Epithelial cell of umbilical artery (primary cell): ENCODE measurements around the gene SQOR. TPM values are rescaled to one million over a fixed set of nuclear protein-coding genes. Genes with fewer than 3 reads are reported as not detected.

Experiments used
- total RNA-seq: library from RNA; depleted of rRNA; stranded (reverse); fragments of >200 nt; gene quantifications from 2 replicates; pipeline ENCODE4 v1.2.3, GENCODE V29; 2014

Gene SQOR
- total RNA-seq, result 19.2 and 29.6 TPM in 2 replicates

GRCh38 chr15:45634432-45635190 lies at the start of gene SQOR:
Gene SQOR (plus strand): TSS chr15:45635029. CDS start chr15:45658924, 23,895 bp downstream.

GRCh38 chr15:45587095-45587862 lies 47.5 kb upstream of the SQOR start, which contains the start of gene BLOC1S6:
Gene BLOC1S6 (plus strand): TSS chr15:45587379. CDS start chr15:45587444, 65 bp downstream.

Other genes with a start within 250 kb of the SQOR start
- 3.2 and 5.3 TPM in 2 replicates for gene SLC30A4, start 112.3 kb upstream of the SQOR start, total RNA-seq
- gene BLOC1S6, start 47.6 kb upstream of the SQOR start, total RNA-seq, result 76.9 and 78.3 TPM in 2 replicates